D341Med (cell line): ENCODE results near the gene PLCH1.

ENCODE experiments used
- DNase-seq: peaks from one replicate; pipeline ENCODE4 v3.0.0; 2012; ENCODE audit warnings: low spot score

Gene PLCH1

GRCh38 chr3:155604967-155605366 lies 139.9 kb downstream of the PLCH1 start:
- no peak for DNase-seq

GRCh38 chr3:155604126-155604525 lies 140.7 kb downstream of the PLCH1 start:
- no peak for DNase-seq

GRCh38 chr3:155603302-155603701 lies 141.6 kb downstream of the PLCH1 start:
- DNase-seq, result no peak

- DNase-seq, result no peak
Measured at GRCh38 chr3:155602307-155602706, 142.6 kb downstream of the PLCH1 start.

- no peak for DNase-seq
Measured at GRCh38 chr3:155598671-155599070, 146.2 kb downstream of the PLCH1 start.

- DNase-seq, result no peak
Measured at GRCh38 chr3:155596615-155597014, 148.3 kb downstream of the PLCH1 start.

GRCh38 chr3:155595371-155595770 lies 149.5 kb downstream of the PLCH1 start:
- DNase-seq, result no peak

- DNase-seq, result no peak
Measured at GRCh38 chr3:155594526-155595187, 150.2 kb downstream of the PLCH1 start.

DNA sequence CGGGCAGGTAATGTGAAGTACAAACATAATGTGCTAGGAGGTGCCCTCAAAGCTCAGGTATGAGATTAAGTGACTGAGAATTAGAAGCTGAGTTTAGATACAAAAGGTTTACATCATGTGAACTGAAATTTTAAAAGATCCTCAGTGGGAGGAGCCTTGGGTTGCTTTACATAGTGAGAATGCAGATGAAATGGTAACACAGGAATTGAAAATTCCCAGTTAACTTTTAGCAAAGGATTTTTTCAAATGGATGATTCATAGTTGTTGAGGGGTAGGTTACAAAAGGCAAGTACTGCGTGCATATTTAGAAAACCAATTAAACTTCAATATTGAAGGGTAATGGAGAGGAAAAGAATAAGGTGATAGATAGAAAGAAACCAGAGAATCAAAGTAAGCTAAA lies 157.3 kb downstream of the PLCH1 start:
- DNase-seq, result no peak

DNA sequence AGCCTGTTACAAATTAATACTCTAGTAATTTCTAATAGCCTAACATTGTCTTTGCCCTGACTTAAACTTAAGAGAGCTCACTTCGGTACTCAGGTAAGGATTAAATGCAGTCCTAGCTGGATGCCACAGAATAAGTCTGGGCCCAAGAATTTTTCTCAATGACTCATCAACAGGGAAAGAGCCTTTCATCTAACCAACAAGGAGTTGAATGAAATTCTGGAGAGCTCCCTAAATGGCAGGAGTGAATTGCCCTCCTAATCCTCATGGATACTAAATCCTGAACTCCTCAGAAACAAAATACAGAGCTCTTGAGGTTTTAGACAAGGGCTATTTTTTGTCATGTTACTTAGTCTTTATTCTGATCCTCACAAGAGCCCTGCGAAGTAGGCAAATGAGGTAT lies 159.5 kb downstream of the PLCH1 start:
- no peak for DNase-seq

GRCh38 chr3:155581579-155581978 lies 163.3 kb downstream of the PLCH1 start:
- DNase-seq, result no peak

- DNase-seq, result no peak
Measured at GRCh38 chr3:155572085-155572484, 172.8 kb downstream of the PLCH1 start.

GRCh38 chr3:155568295-155568694 lies 176.6 kb downstream of the PLCH1 start:
- no peak for DNase-seq

DNA sequence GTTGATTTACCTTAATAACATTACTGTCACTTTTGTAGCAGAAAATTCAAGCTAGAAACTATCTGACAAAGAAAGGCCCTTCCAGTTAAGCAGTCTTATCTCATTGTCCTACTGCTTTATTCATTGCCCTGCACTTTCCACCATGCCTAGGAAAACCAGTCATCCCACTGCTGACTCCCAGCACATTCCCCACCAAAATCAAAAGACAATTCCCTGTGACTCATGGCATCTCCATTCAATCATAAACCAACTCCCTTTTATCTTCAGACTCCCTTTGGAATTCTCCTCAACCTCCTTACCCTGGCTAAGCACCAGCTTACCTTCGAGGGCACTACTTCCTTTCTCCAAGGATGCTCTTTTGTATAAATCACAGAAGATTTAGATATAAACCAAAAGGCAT lies 184.3 kb downstream of the PLCH1 start:
- no peak for DNase-seq

DNA sequence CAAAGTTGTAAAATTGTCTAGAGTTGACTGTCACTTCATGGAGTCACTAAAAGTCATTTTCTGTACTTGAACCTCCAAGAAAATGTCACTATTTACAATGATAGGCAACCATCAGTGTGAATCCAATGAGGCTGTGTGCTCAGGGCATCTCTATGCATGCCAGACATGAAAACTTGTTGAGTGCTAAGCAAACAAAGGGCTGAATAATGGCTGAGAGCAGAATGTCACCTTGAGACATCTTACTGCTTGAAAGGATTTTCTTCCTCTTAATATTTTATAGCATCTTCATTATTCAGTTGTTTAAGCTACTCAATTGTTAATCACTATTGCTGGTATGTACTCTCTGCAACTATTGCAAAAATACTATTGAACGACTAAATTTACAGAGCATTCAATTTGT lies 184.7 kb downstream of the PLCH1 start:
- DNase-seq, result no peak

GRCh38 chr3:155556531-155556930 lies 188.3 kb downstream of the PLCH1 start:
- DNase-seq, result peak; percentile 64

GRCh38 chr3:155555479-155556060 lies 189.3 kb downstream of the PLCH1 start:
- no peak for DNase-seq

GRCh38 chr3:155554777-155555451 lies 190.0 kb downstream of the PLCH1 start:
- DNase-seq, result no peak

DNA sequence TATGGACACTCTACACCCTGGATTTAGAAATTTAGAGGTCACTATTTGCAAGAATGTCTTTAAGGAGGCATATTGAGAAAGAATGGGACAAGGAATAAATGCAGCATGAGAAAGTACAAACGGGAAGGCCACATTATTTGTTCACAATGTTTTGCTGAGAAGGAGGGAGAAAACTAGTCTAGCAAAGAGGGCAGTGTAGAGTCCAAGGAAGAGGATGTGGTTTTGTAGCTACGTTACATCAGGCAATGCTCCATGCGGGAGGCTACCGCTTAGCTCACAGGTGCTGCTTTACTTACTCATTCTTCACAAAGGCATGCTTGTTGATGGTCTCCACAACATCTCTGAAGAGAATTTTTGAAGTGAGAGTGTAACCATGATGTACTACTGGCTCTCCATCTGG lies 191.1 kb downstream of the PLCH1 start:
- no peak for DNase-seq

DNA sequence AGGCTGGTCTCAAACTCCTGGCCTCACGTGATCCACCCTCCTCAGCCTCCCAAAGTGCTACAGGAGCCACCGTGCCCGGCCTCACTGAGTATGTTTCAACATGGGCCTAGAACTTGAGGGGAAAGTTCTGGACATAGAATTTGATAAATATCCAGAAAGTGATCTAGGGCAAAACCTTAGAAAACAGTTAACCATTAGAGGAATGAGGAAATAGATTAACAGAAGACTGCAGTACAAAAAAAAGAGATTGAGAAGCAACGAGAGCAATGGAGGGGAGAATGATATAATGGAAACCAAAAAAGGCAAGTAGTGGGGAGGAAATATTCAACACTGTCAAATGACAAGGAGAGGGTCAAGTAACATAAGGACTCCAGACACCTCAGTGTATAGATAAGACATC lies 191.5 kb downstream of the PLCH1 start:
- DNase-seq, result no peak

DNA sequence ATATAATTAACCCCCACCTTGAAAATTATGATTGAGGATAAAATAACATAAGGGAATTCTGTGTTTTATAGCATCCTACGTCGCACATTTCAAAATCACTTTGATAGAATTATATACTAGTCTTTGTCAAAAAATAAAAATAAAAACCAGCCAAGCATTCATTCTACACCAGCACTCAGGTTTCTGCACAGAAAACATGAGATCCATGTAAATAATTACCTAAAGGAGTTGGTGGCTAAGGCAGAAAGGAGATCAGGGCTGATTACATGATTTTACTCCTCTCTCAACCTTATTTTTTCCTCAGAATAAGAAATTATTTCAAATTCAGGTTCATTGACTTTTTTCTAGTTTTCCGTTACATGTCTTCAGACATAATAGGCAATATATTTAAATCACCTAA lies 194.5 kb downstream of the PLCH1 start:
- DNase-seq, result no peak

- DNase-seq, result no peak
Measured at GRCh38 chr3:155549087-155549486, 195.8 kb downstream of the PLCH1 start.

DNA sequence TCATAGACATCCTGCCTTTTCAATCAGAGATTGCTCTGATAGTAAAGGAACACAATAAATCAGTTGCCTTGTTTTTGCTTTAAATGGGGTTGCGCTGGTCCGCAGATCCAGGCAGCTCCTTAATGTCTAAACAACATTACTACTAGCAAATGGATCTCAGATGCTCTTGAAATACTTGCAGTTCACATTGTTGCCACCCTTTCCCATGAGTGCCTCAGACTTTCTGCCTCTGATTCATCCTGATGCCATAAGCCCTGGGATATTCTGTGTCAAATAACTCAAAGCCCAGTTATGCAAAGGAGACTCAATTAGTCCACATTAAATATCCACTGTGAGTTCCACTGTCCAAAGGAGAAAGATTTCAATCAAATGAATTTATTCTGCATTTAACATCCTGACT lies 196.7 kb downstream of the PLCH1 start:
- DNase-seq, result no peak

GRCh38 chr3:155535098-155535497 lies 209.8 kb downstream of the PLCH1 start:
- no peak for DNase-seq
